OCI-LY3 (cell line): ENCODE data around the gene ARGFX.
A peak's percentile ranks its signal among the peaks of the same experiment; 100 is the strongest.

Experiments
- H2AFZ ChIP-seq: fragments of 200-600, 300-600 bp; shearing (Covaris generic); 2 replicates; pipeline ENCODE4 v1.6.0; 2014; ENCODE audit warnings: antibody characterized with exemption, low read depth, low read length
- H3K27ac ChIP-seq: fragments of 200-600, 300-600 bp; sonication (generic); 2 replicates; pipeline ENCODE4 v1.5.1; 2014; ENCODE audit warnings: mild to moderate bottlenecking, low read length, moderate library complexity, mixed read lengths
- H3K27me3 ChIP-seq: fragments of 200-600, 300-600 bp; sonication (generic); 2 replicates; pipeline ENCODE4 v1.6.1; 2014; ENCODE audit warnings: low read depth, low read length, mixed read lengths
- H3K36me3 ChIP-seq: fragments of 200-600, 300-600 bp; sonication (generic); replicated peaks from 2 replicates; pipeline ENCODE3; 2014; ENCODE audit warnings: low read depth, low read length, mixed read lengths
- H3K4me1 ChIP-seq: fragments of 300-600, 200-600 bp; sonication (generic); 2 replicates; pipeline ENCODE4 v1.6.1; 2014; ENCODE audit warnings: low read length, mixed read lengths
- H3K4me2 ChIP-seq: fragments of 200-600, 300-600 bp; sonication (generic); 2 replicates; pipeline ENCODE4 v1.6.1; 2014; ENCODE audit warnings: low read length, mixed read lengths
- H3K4me3 ChIP-seq: fragments of 300-600, 200-600 bp; sonication (generic); 2 replicates; pipeline ENCODE4 v1.5.1; 2014; ENCODE audit warnings: antibody characterized with exemption, mild to moderate bottlenecking, low read length, moderate library complexity
- H3K79me2 ChIP-seq: fragments of 300-600, 200-600 bp; shearing (Covaris generic); 2 replicates; pipeline ENCODE4 v1.6.1; 2014; ENCODE audit warnings: mild to moderate bottlenecking, low read length, mixed read lengths
- H3K9ac ChIP-seq: fragments of 300-600, 200-600 bp; shearing (Covaris generic); 2 replicates; pipeline ENCODE4 v1.6.0; 2014; ENCODE audit warnings: mild to moderate bottlenecking, low read length, moderate library complexity
- H3K9me3 ChIP-seq: fragments of 200-600, 300-600 bp; shearing (Covaris generic); 2 replicates; pipeline ENCODE4 v1.6.1; 2014; ENCODE audit warnings: low read length, mixed read lengths; ENCODE audit not compliant: insufficient read depth
- H4K20me1 ChIP-seq: fragments of 200-600, 300-600 bp; sonication (generic); 2 replicates; pipeline ENCODE4 v1.6.1; 2016; ENCODE audit warnings: low read length, mixed read lengths; ENCODE audit not compliant: insufficient read depth
- EZH2phosphoT487 ChIP-seq: fragments of 200-600 bp; shearing (Covaris generic); IDR thresholded peaks from 2 replicates; pipeline ENCODE4 v1.6.1; 2018; ENCODE audit warnings: antibody characterized with exemption, mixed run types, low read depth
- TF ChIP-seq, protein P1 (sequence below): fragments of 200-600, 300-600 bp; sonication (generic); IDR thresholded peaks from 2 replicates; pipeline ENCODE4 v1.5.1; 2014; ENCODE audit warnings: antibody characterized with exemption, low read length, low read depth

ARGFX gene

GRCh38 chr3:121552379-121552778 is 15.4 kb upstream of the ARGFX start:
- peak overlapping the region; percentile 27; the same call in 1 of the 2 replicates for H3K27ac ChIP-seq
- H3K79me2 ChIP-seq, result no peaks in the 10 kb centered on the region
- H4K20me1 ChIP-seq, result no peaks in the 10 kb centered on the region
- H3K4me2 ChIP-seq, result peak overlapping the region; percentile 79
- H3K9ac ChIP-seq, result peak overlapping the region; percentile 49
- peaks cover 44% of the 10 kb centered on the region for H3K4me1 ChIP-seq
- H3K27me3 ChIP-seq, result no peaks in the 10 kb centered on the region
- no peaks in the 10 kb centered on the region for H3K9me3 ChIP-seq
- TF ChIP-seq, protein P1, sequence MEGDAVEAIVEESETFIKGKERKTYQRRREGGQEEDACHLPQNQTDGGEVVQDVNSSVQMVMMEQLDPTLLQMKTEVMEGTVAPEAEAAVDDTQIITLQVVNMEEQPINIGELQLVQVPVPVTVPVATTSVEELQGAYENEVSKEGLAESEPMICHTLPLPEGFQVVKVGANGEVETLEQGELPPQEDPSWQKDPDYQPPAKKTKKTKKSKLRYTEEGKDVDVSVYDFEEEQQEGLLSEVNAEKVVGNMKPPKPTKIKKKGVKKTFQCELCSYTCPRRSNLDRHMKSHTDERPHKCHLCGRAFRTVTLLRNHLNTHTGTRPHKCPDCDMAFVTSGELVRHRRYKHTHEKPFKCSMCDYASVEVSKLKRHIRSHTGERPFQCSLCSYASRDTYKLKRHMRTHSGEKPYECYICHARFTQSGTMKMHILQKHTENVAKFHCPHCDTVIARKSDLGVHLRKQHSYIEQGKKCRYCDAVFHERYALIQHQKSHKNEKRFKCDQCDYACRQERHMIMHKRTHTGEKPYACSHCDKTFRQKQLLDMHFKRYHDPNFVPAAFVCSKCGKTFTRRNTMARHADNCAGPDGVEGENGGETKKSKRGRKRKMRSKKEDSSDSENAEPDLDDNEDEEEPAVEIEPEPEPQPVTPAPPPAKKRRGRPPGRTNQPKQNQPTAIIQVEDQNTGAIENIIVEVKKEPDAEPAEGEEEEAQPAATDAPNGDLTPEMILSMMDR, result no peak
- TF ChIP-seq EZH2phosphoT487, result no peak
- H2AFZ ChIP-seq, result peak overlapping the region; percentile 91
- H3K36me3 ChIP-seq, result no peaks in the 10 kb centered on the region
- H3K4me3 ChIP-seq, result peak overlapping the region; percentile 46

- H3K36me3 ChIP-seq, result no peaks in the 10 kb centered on the region
- no peaks in the 10 kb centered on the region for H3K9me3 ChIP-seq
- no peaks in the 10 kb centered on the region for H4K20me1 ChIP-seq
- TF ChIP-seq EZH2phosphoT487, result no peak
- no peaks in the 10 kb centered on the region for H3K27me3 ChIP-seq
- no peak overlapping the region; the same call in 1 of the 2 replicates for H3K9ac ChIP-seq
- H3K4me3 ChIP-seq, result no peak overlapping the region
- H2AFZ ChIP-seq, result peak overlapping the region; percentile 91
- peak overlapping the region; percentile 27; the same call in 1 of the 2 replicates for H3K27ac ChIP-seq
- no peaks in the 10 kb centered on the region for H3K79me2 ChIP-seq
- H3K4me2 ChIP-seq, result peak overlapping the region; percentile 79
- H3K4me1 ChIP-seq, result peaks cover 39% of the 10 kb centered on the region
Measured at GRCh38 chr3:121552797-121553196, 15.0 kb upstream of the ARGFX start.

- no peaks in the 10 kb centered on the region for H4K20me1 ChIP-seq
- H3K9ac ChIP-seq, result no peak overlapping the region
- H3K4me2 ChIP-seq, result no peak overlapping the region
- no peak overlapping the region for H3K27ac ChIP-seq
- no peaks in the 10 kb centered on the region for H3K9me3 ChIP-seq
- H3K4me1 ChIP-seq, result peaks cover 3% of the 10 kb centered on the region
- H3K27me3 ChIP-seq, result no peaks in the 10 kb centered on the region
- no peak overlapping the region for H3K4me3 ChIP-seq
- TF ChIP-seq, protein P1, result no peak
- TF ChIP-seq EZH2phosphoT487, result no peak
- H3K36me3 ChIP-seq, result no peaks in the 10 kb centered on the region
- H3K79me2 ChIP-seq, result no peaks in the 10 kb centered on the region
- H2AFZ ChIP-seq, result no peak overlapping the region
Measured at GRCh38 chr3:121557426-121557934, 10.3 kb upstream of the ARGFX start.

GRCh38 chr3:121562148-121562547 is 5.6 kb upstream of the ARGFX start:
- Histone ChIP-seq H3K4me1 (no peaks in the 10 kb centered on the region), H3K4me3 (no peak overlapping the region), H3K36me3 (no peaks in the 10 kb centered on the region), H4K20me1 (no peaks in the 10 kb centered on the region), H3K27ac (no peak overlapping the region), H3K4me2 (no peak overlapping the region), H3K9me3 (no peaks in the 10 kb centered on the region), H3K9ac (no peak overlapping the region), H2AFZ (no peak overlapping the region), H3K27me3 (no peaks in the 10 kb centered on the region), H3K79me2 (no peaks in the 10 kb centered on the region)
- TF ChIP-seq, protein P1, result no peak
- TF ChIP-seq EZH2phosphoT487, result no peak
